ENCODE measurements around the gene UNC45A.

DNA sequence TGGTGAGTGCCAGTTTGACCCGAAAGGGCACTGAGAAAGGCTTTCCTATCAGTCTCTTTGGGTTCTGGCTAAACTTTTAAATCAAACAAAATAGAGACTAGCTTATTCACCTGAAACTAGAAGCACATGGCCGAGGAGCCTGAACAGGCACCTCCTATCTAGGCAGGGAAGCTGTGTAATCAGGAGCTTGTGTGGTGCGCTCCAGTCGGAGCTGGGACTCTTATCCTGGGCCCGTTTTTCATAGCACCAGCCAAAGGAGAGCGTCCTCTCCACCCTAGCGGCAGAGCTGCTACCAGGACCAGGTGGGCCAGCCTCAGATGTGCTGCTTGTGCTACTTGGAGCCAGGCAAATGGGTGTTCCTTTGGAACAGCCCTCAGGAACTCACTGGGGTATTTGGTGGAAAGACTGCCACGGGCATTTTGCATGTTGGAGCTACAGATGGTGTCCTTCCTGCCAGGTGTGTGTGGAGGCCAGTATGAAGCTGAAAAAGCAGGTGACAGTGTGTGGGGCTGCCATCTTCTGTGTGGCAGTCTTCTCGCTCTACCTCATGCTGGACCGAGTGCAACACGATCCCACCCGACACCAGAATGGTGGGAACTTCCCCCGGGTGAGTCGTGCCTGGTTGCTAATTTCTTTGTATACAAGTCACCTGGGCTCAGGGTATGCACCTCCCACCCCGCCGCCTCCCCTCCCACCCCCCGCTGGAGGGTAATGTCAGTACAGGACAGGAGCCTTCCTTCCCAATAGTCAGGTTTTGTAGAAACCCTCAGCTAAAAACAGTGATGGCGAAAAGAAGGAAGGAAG, 31.1 kb upstream of the UNC45A start:
- TF ChIP-seq, protein P1, sequence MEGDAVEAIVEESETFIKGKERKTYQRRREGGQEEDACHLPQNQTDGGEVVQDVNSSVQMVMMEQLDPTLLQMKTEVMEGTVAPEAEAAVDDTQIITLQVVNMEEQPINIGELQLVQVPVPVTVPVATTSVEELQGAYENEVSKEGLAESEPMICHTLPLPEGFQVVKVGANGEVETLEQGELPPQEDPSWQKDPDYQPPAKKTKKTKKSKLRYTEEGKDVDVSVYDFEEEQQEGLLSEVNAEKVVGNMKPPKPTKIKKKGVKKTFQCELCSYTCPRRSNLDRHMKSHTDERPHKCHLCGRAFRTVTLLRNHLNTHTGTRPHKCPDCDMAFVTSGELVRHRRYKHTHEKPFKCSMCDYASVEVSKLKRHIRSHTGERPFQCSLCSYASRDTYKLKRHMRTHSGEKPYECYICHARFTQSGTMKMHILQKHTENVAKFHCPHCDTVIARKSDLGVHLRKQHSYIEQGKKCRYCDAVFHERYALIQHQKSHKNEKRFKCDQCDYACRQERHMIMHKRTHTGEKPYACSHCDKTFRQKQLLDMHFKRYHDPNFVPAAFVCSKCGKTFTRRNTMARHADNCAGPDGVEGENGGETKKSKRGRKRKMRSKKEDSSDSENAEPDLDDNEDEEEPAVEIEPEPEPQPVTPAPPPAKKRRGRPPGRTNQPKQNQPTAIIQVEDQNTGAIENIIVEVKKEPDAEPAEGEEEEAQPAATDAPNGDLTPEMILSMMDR (IDR thresholded peaks at IDR 0.05) = no peak
- TF ChIP-seq POLR2A (IDR thresholded peaks at IDR 0.05) = no peak

Measured in right lobe of liver (tissue), 4 donors.